H9 (cell line): Measurements from ENCODE around the gene POU2F2. TPM values are rescaled to one million over a fixed set of nuclear protein-coding genes. Genes with fewer than 3 reads are reported as not detected.

Experiments used
- DNase-seq: peaks from one replicate; pipeline ENCODE4 v3.0.0-alpha.2; 2017
- H2AFZ ChIP-seq: one replicate; pipeline ENCODE4 v1.6.1; 2013; ENCODE audit warnings: mild to moderate bottlenecking, low read length, control low read depth, moderate library complexity
- H2AK5ac ChIP-seq: 2 replicates; pipeline ENCODE4 v1.6.1; 2013; ENCODE audit warnings: low read length, control low read depth, mixed read lengths; ENCODE audit not compliant: insufficient read length
- H2BK120ac ChIP-seq: one replicate; pipeline ENCODE4 v1.6.1; 2013; ENCODE audit warnings: low read depth, mild to moderate bottlenecking, low read length, control low read depth, inconsistent platforms; ENCODE audit not compliant: poor library complexity, severe bottlenecking
- H2BK12ac ChIP-seq: 2 replicates; pipeline ENCODE4 v1.6.1; 2013; ENCODE audit warnings: low read length, control low read depth, mixed read lengths, low read depth; ENCODE audit not compliant: insufficient read length
- H2BK15ac ChIP-seq: 2 replicates; pipeline ENCODE4 v1.6.1; 2013; ENCODE audit warnings: low read depth, low read length, control low read depth
- H2BK20ac ChIP-seq: one replicate; pipeline ENCODE4 v1.6.1; 2013; ENCODE audit warnings: low read depth, mild to moderate bottlenecking, low read length, control low read depth, inconsistent platforms; ENCODE audit not compliant: poor library complexity, severe bottlenecking
- H2BK5ac ChIP-seq: 2 replicates; pipeline ENCODE4 v1.6.1; 2013; ENCODE audit warnings: low read length, control low read depth, mixed read lengths; ENCODE audit not compliant: insufficient read length
- H3K14ac ChIP-seq: 2 replicates; pipeline ENCODE4 v1.6.1; 2013; ENCODE audit warnings: low read length, control low read depth; ENCODE audit not compliant: insufficient read depth
- H3K18ac ChIP-seq: 2 replicates; pipeline ENCODE4 v1.6.1; 2013; ENCODE audit warnings: low read depth, mild to moderate bottlenecking, mixed read lengths, low read length, control low read depth; ENCODE audit not compliant: insufficient read length
- H3K23ac ChIP-seq: 2 replicates; pipeline ENCODE4 v1.6.1; 2013; ENCODE audit warnings: low read length, control low read depth, mixed read lengths, low read depth; ENCODE audit not compliant: insufficient read length
- H3K23me2 ChIP-seq: 2 replicates; pipeline ENCODE4 v1.6.1; 2013; ENCODE audit warnings: low read depth, mild to moderate bottlenecking, mixed read lengths, low read length, control low read depth; ENCODE audit not compliant: insufficient read length, poor library complexity, severe bottlenecking
- H3K27ac ChIP-seq: 2 replicates; pipeline ENCODE4 v1.5.1; 2013; ENCODE audit warnings: low read length, control low read depth, mixed read lengths, low read depth; ENCODE audit not compliant: insufficient read length
- H3K27me3 ChIP-seq: 2 replicates; pipeline ENCODE4 v1.6.1; 2013; ENCODE audit warnings: low read length, control low read depth, inconsistent platforms; ENCODE audit not compliant: insufficient read depth
- H3K4ac ChIP-seq: 2 replicates; pipeline ENCODE4 v1.6.1; 2013; ENCODE audit warnings: low read depth, mild to moderate bottlenecking, control low read depth, inconsistent platforms, low read length, moderate library complexity
- H3K4me1 ChIP-seq: 2 replicates; pipeline ENCODE4 v1.6.1; 2013; ENCODE audit warnings: low read length, control low read depth, inconsistent platforms; ENCODE audit not compliant: insufficient read depth
- H3K4me2 ChIP-seq: 2 replicates; pipeline ENCODE4 v1.6.1; 2013; ENCODE audit warnings: low read length, control low read depth, mixed read lengths; ENCODE audit not compliant: insufficient read length, insufficient read depth
- H3K56ac ChIP-seq: 2 replicates; pipeline ENCODE4 v1.6.1; 2013; ENCODE audit warnings: low read depth, mild to moderate bottlenecking, mixed read lengths, low read length, control low read depth; ENCODE audit not compliant: insufficient read length
- H3K79me1 ChIP-seq: 2 replicates; pipeline ENCODE4 v1.6.1; 2013; ENCODE audit warnings: low read depth, mild to moderate bottlenecking, moderate library complexity, low read length, control low read depth, inconsistent platforms; ENCODE audit not compliant: insufficient read depth, poor library complexity, severe bottlenecking
- H3K79me2 ChIP-seq: 2 replicates; pipeline ENCODE4 v1.6.1; 2013; ENCODE audit warnings: low read length, control low read depth, inconsistent platforms; ENCODE audit not compliant: insufficient read depth
- H3K9ac ChIP-seq: 2 replicates; pipeline ENCODE4 v1.6.1; 2013; ENCODE audit warnings: low read length, control low read depth, mixed read lengths; ENCODE audit not compliant: insufficient read length; ENCODE audit errors: extremely low read depth
- H3K9me3 ChIP-seq: one replicate; pipeline ENCODE4 v1.6.1; 2013; ENCODE audit warnings: low read depth, low read length, inconsistent platforms; ENCODE audit not compliant: control insufficient read depth
- H3T11ph ChIP-seq: one replicate; pipeline ENCODE4 v1.6.1; 2013; ENCODE audit warnings: mild to moderate bottlenecking, low read length, control low read depth, inconsistent platforms
- H4K20me1 ChIP-seq: one replicate; pipeline ENCODE4 v1.6.1; 2013; ENCODE audit not compliant: control insufficient read depth, insufficient read length, insufficient read depth
- H4K5ac ChIP-seq: 2 replicates; pipeline ENCODE4 v1.6.1; 2013; ENCODE audit warnings: low read depth, mild to moderate bottlenecking, mixed read lengths, low read length, control low read depth; ENCODE audit not compliant: insufficient read length
- H4K8ac ChIP-seq: replicated peaks from 2 replicates; pipeline ENCODE4 v1.6.1; 2013; ENCODE audit warnings: low read length, control low read depth, mixed read lengths, low read depth; ENCODE audit not compliant: insufficient read length
- H4K91ac ChIP-seq: 2 replicates; pipeline ENCODE4 v1.6.1; 2013; ENCODE audit warnings: low read depth, mild to moderate bottlenecking, moderate library complexity, mixed read lengths, low read length, control low read depth; ENCODE audit not compliant: insufficient read length
- H3K27ac Mint-ChIP-seq, 3 experiments: 2 replicates in 2 of 3; 3 replicates in 1 of 3; pipeline ENCODE4 v1.8.0; 2020 to 2021; ENCODE audit warnings: mixed read lengths in 3 of 3, mild to moderate bottlenecking in 1 of 3, moderate library complexity in 1 of 3
- H3K27me3 Mint-ChIP-seq: 2 replicates; pipeline ENCODE4 v1.8.0; 2021; ENCODE audit warnings: low read depth, mild to moderate bottlenecking, moderate library complexity, mixed read lengths
- H3K36me3 Mint-ChIP-seq, 3 experiments: 2 replicates in 2 of 3; 3 replicates in 1 of 3; pipeline ENCODE4 v1.8.0; 2020 to 2021; ENCODE audit warnings: low read depth in 3 of 3, mixed read lengths in 3 of 3; ENCODE audit not compliant: insufficient read depth in 1 of 3
- H3K4me1 Mint-ChIP-seq, 2 experiments: 2 replicates each; pipeline ENCODE4 v1.8.0; 2020; ENCODE audit warnings: mixed read lengths in 2 of 2
- H3K4me3 Mint-ChIP-seq, 2 experiments: 2 replicates in 1 of 2; 3 replicates in 1 of 2; pipeline ENCODE4 v1.8.0; 2020 to 2021; ENCODE audit warnings: mild to moderate bottlenecking in 2 of 2, mixed read lengths in 2 of 2, moderate library complexity in 1 of 2
- H3K9me3 Mint-ChIP-seq, 2 experiments: 2 replicates in 1 of 2; 3 replicates in 1 of 2; pipeline ENCODE4 v1.8.0; 2020; ENCODE audit warnings: mild to moderate bottlenecking in 2 of 2, mixed read lengths in 2 of 2, moderate library complexity in 1 of 2
- WGBS: extraction: QIAGEN DNeasy Blood & Tissue Kit; methylation state at CpG from one replicate; pipeline ENCODE4 v1.1.7; 2013; ENCODE audit warnings: missing lambda C conversion rate, low lambda C conversion rate, mixed read lengths; ENCODE audit not compliant: insufficient read length; ENCODE audit errors: extremely low coverage; 5-methylcytosine and 5-hydroxymethylcytosine counted together
- total RNA-seq: library from RNA; stranded (reverse); gene quantifications from 2 replicates; pipeline ENCODE4 v1.2.1, GENCODE V29; 2021
- TF ChIP-seq, protein P1 (sequence below): fragments of 200-600 bp; sonication (generic); conservative IDR thresholded peaks from 3 replicates; pipeline ENCODE4 v1.8.0; 2021; ENCODE audit warnings: antibody characterized with exemption, mild to moderate bottlenecking

The POU2F2 gene
- total RNA-seq, 1 experiment from 2014 or later, result 2.9 TPM

DNA sequence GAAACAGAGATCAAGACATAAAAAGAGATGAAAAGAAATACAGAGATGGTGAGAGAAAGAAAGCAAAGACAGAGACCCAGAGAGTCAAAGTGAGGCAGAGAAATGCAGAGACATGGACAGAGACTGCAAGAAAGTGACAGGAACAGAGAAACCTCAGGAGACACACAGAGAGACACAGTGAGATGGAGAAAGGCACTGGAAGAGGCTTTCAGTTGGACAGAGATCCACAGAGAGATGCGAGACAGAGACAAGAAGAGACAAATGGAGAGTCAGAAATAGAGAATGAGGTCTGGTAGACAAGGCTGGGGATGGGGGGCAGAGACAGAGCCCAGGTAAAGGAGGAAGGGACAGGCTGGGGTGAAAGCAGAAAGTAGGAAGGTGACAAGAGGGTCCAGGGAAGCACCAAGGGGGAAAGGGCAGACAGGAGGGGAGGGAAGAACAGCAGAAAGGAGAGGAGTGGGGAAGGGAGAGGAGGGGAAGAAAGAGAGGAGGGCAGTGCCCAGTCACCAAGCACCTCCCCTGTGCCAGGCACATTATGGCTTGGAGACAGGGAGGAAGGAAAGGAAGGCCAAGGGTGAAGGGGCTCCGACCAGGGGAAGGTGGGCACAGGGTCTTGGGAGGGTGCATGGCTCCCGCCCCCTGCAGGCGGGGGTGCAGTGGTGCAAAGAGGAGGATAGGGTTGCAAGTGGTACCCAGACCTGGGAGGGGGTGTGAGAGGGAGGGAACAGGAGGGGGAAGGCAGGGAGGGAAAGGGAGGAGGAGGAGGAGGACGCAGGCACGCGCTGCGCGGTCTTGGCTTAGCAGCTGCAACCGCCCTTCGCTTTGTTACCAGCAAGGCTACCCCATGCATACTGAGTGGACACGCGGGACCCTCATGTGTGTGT is 46.8 kb upstream of the POU2F2 start:
- H4K8ac ChIP-seq, result no peak overlapping the region
- H3K79me1 ChIP-seq, result no peaks in the 10 kb centered on the region
- peaks cover 14% of the 10 kb centered on the region for H3K23me2 ChIP-seq
- no peak overlapping the region for H3K4ac ChIP-seq
- H3K27ac ChIP-seq, result no peak overlapping the region
- no peak overlapping the region for H3K14ac ChIP-seq
- no peaks in the 10 kb centered on the region for H3K9me3 ChIP-seq
- Mint-ChIP-seq H3K27me3 (peaks cover 39% of the 10 kb centered on the region), H3K4me3 (no peak overlapping the region), H3K4me1 (peaks cover 11 to 29% of the 10 kb centered on the region in 2 experiments), H3K36me3 (no peaks in the 10 kb centered on the region), H3K9me3 (no peaks in the 10 kb centered on the region), H3K27ac (no peak overlapping the region)
- no peak overlapping the region for H2BK5ac ChIP-seq
- H2AFZ ChIP-seq, result no peak overlapping the region
- no peak overlapping the region for H3K18ac ChIP-seq
- no peak overlapping the region for H4K5ac ChIP-seq
- H3K9ac ChIP-seq, result no peak overlapping the region
- no peak overlapping the region for H2BK12ac ChIP-seq
- H3K56ac ChIP-seq, result no peak overlapping the region
- no peak overlapping the region for H3K23ac ChIP-seq
- no peak overlapping the region for H2BK120ac ChIP-seq
- no peaks in the 10 kb centered on the region for H4K20me1 ChIP-seq
- H3K4me2 ChIP-seq, result no peak overlapping the region
- H2BK15ac ChIP-seq, result no peak overlapping the region
- peaks cover 42% of the 10 kb centered on the region for H3K27me3 ChIP-seq
- no peak overlapping the region for H4K91ac ChIP-seq
- H3K4me1 ChIP-seq, result no peaks in the 10 kb centered on the region
- no peak overlapping the region for H2BK20ac ChIP-seq
- DNase-seq, result peak; percentile 71
- H2AK5ac ChIP-seq, result no peak overlapping the region
- no peak overlapping the region for H3T11ph ChIP-seq
- no peaks in the 10 kb centered on the region for H3K79me2 ChIP-seq
- no CpG with 5 or more reads among the region's 13 CpGs for WGBS
- TF ChIP-seq, protein P1, sequence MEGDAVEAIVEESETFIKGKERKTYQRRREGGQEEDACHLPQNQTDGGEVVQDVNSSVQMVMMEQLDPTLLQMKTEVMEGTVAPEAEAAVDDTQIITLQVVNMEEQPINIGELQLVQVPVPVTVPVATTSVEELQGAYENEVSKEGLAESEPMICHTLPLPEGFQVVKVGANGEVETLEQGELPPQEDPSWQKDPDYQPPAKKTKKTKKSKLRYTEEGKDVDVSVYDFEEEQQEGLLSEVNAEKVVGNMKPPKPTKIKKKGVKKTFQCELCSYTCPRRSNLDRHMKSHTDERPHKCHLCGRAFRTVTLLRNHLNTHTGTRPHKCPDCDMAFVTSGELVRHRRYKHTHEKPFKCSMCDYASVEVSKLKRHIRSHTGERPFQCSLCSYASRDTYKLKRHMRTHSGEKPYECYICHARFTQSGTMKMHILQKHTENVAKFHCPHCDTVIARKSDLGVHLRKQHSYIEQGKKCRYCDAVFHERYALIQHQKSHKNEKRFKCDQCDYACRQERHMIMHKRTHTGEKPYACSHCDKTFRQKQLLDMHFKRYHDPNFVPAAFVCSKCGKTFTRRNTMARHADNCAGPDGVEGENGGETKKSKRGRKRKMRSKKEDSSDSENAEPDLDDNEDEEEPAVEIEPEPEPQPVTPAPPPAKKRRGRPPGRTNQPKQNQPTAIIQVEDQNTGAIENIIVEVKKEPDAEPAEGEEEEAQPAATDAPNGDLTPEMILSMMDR, result peak; percentile 70
